Upper lobe of left lung (tissue), 4 donors: ENCODE measurements around the gene LSM11.

Experiments
- CTCF ChIP-seq, 6 experiments: fragments of 450-650 bp in 4 of 6; fragments of 200-600 bp in 2 of 6; sonication (generic) in 2 of 6; IDR thresholded peaks; one replicate each; pipeline ENCODE4 v1.5.1; 2016 to 2019; ENCODE audit warnings: antibody characterized with exemption in 6 of 6
- EP300 ChIP-seq, 4 donors: sonication (generic); formaldehyde crosslinking; IDR thresholded peaks; one replicate each; pipeline ENCODE4 v1.5.1; 2017; ENCODE audit warnings: antibody characterized with exemption in 4 of 4, control low read depth in 2 of 4
- POLR2A ChIP-seq, 4 donors: fragments of 450-650 bp; IDR thresholded peaks; one replicate each; pipeline ENCODE4 v1.5.1; 2016 to 2017; ENCODE audit warnings: antibody characterized with exemption in 4 of 4, mild to moderate bottlenecking in 2 of 4
- POLR2AphosphoS5 ChIP-seq, 2 donors: sonication (generic); formaldehyde crosslinking; IDR thresholded peaks; one replicate each; pipeline ENCODE4 v1.5.1; 2017; ENCODE audit warnings: antibody characterized with exemption in 2 of 2

- TF ChIP-seq CTCF (IDR thresholded peaks at IDR 0.05) (no peak), POLR2A (IDR thresholded peaks at IDR 0.05) (no peak), EP300 (IDR thresholded peaks at IDR 0.05) (no peak), POLR2AphosphoS5 (IDR thresholded peaks at IDR 0.05) (no peak)
Observed at GRCh38 chr5:157778121-157778805, 34.8 kb downstream of the LSM11 start.
